Measurements from ENCODE around the gene LRPAP1. TPM values are rescaled to one million over a fixed set of nuclear protein-coding genes. Genes with fewer than 3 reads are reported as not detected.

The LRPAP1 gene
- polyA plus RNA-seq, 1 of the 3 experiments (the other 2 are of a cell fraction) = 209 TPM

- no peaks in the 10 kb centered on the region for H3K79me2 ChIP-seq (ENCODE audit: insufficient read depth)
Observed at GRCh38 chr4:3467601-3468031, 64.6 kb downstream of the LRPAP1 start.

More at GRCh38 chr4:3467601-3468031, 64.6 kb downstream of the LRPAP1 start:
- H3K27ac ChIP-seq (ENCODE audit: low read depth in 2 of 2, low read length in 1 of 2) = no peak overlapping the region
- no peaks in the 10 kb centered on the region; the same call in 1 of the 2 replicates for H3K27me3 ChIP-seq (ENCODE audit: insufficient read depth)
- no peak overlapping the region for H2AFZ ChIP-seq (ENCODE audit: low read depth)
- no peaks in the 10 kb centered on the region for H3K9me2 ChIP-seq
- H3K4me2 ChIP-seq = no peak overlapping the region
- no peaks in the 10 kb centered on the region for H3K36me3 ChIP-seq (replicated peaks in 1 of 2; ENCODE audit: control insufficient read depth in 1 of 2, insufficient read depth in 2 of 2, low read length in 1 of 2)
- WGBS (ENCODE audit: low lambda C conversion rate) = 71% methylated on average over 7 of the region's 15 CpGs
- H3K9me3 ChIP-seq = no peaks in the 10 kb centered on the region
- no peak overlapping the region for H3K9ac ChIP-seq
- TF ChIP-seq REST (IDR thresholded peaks at IDR 0.05; ENCODE audit: low read depth, low read length) (no peak), FOXJ3 (CRISPR knock-in tag; IDR thresholded peaks at IDR 0.05) (no peak), RXRA (IDR thresholded peaks at IDR 0.05; ENCODE audit: borderline replicate concordance, low read depth) (no peak), ELF1 (IDR thresholded peaks at IDR 0.05) (no peak), PBX3 (IDR thresholded peaks at IDR 0.05) (no peak), FOSL2 (IDR thresholded peaks at IDR 0.05; ENCODE audit: borderline replicate concordance, low read depth) (no peak), NRF1 (IDR thresholded peaks at IDR 0.05; ENCODE audit: low read depth, low read length) (no peak), CTCF (IDR thresholded peaks at IDR 0.05) (no peak), FOXM1 (IDR thresholded peaks at IDR 0.05; ENCODE audit: low read depth) (no peak), IRF3 (IDR thresholded peaks at IDR 0.05; ENCODE audit: low read depth, low read length) (no peak), MEF2A (IDR thresholded peaks at IDR 0.05; ENCODE audit: borderline replicate concordance, low read depth) (no peak), SMC3 (IDR thresholded peaks at IDR 0.05; ENCODE audit: low read depth, low read length) (no peak)
- DNase-seq = no peak
- POLR2A ChIA-PET = no interaction called here
- H3K4me3 ChIP-seq (ENCODE audit: low read depth in 2 of 2, low read length in 1 of 2) = no peak overlapping the region
- CTCF ChIA-PET = no interaction called here
- H3F3A ChIP-seq (replicated peaks; ENCODE audit: insufficient read depth) = peaks cover 7% of the 10 kb centered on the region
- no peaks in the 10 kb centered on the region for H4K20me1 ChIP-seq (ENCODE audit: insufficient read depth)
- no peaks in the 10 kb centered on the region for H3K4me1 ChIP-seq (ENCODE audit: control insufficient read depth in 1 of 2, insufficient read depth in 2 of 2, low read depth in 1 of 2, low read length in 1 of 2)

Data from SK-N-SH (cell line).